Measurements from ENCODE around the gene CLDN12.

CLDN12 gene

DNA sequence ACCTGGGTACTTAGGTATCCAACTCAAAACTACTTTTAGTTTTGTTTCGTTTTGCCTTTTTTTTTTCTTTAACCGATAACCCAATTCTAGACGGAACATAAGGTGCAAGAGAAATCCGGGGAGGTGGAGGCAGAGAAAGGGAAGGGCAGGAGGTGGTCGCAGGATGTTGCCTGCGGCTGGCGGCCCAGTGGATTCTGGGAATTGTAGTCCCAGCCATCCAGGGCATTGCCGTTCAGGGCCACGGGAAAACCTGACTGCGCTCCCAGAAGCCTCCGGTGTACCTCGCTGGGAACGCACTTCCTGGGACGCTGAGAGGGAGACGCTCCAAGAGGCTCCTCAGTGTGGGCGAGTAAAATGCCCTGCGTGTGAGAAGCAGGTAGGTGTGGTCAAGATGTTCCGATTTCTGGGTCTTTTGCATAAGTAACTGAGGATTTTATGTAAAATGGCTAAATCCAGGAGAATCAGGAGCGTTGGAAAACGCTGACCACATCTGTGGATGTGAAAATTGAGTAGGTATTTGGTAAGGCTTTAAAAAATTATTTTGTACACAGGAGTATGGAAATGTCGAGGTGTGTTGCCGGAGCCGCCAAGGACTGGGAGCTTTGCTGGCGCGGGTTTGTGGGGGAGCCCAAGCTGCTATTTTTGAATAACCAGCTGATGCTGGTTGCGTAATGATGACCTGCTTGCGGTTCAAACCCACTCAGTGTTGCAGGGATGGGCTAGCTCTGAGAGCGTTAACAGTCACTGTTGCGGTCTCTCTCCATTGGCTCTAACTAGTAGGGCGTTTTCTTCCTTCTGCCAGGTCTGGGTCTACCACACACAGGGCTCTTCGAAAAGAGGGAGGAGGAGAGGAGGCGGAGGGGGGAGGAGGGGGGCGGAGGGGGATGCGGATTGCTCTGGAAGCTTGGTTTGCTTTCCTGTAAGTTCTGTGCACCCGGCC lies at the start of gene CLDN12:
CLDN12 (plus strand) TSS at position 288 of the 940 bp plus-strand sequence. CDS start 9,216 bp downstream, outside the sequence.
- DNase-seq, result peak; percentile 64

DNA sequence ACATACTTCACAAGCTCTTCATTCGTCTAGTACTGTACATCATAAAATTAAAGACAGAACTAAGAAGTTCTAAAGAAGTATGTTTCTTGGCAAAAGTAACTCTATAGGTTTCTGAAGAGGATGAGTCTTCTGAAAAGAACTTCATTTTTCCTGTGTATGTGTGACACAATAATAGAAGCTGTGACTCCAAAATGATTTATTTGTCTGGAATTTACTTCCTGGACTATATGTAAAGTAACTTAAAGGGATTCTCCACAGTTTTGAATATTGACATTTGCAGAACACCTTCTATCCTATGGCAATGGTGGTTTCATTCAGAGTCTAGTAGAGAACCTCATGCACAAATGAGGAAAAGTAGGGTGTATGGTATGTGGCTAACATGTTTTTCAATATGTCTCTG lies 19.8 kb upstream of the CLDN12 start:
- DNase-seq, result no peak

DNA sequence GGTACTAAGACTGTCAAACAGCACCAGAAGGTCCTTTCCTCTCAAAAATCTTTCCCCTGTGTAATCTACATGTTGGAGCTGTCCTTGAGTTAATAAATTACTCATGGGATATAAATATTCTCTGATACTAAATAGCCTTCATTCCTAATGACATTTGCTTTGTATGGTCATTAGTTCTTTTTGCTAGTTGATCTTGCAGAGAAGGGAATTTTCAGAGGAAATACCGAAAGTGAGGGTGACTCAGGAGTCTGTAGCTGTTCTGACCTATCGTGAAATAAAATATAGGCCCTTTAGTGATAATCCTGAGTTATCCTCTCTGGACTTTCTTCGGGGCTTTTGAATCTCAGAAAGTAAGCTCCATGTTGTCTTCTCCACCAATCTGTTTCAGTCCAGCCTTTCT lies 19.4 kb upstream of the CLDN12 start:
- no peak for DNase-seq

DNA sequence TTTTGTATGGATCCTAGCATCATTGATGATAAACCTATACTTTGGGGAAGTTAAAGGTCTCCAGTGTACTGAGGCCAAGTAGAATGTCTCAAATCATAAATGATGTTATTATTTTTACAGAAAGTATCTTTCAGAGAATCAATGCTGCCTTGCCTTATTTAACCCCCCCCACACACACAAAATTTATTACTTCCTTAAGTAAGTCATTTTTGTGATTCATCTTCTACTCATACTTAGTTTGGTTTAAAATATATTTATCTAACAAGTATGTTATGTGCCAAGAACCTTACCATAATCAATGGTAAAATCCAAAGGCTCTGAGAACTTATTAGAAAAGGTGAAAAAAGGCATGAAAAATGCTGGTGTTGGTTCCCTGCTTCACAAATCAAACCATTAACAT lies 18.8 kb upstream of the CLDN12 start:
- DNase-seq, result no peak

DNA sequence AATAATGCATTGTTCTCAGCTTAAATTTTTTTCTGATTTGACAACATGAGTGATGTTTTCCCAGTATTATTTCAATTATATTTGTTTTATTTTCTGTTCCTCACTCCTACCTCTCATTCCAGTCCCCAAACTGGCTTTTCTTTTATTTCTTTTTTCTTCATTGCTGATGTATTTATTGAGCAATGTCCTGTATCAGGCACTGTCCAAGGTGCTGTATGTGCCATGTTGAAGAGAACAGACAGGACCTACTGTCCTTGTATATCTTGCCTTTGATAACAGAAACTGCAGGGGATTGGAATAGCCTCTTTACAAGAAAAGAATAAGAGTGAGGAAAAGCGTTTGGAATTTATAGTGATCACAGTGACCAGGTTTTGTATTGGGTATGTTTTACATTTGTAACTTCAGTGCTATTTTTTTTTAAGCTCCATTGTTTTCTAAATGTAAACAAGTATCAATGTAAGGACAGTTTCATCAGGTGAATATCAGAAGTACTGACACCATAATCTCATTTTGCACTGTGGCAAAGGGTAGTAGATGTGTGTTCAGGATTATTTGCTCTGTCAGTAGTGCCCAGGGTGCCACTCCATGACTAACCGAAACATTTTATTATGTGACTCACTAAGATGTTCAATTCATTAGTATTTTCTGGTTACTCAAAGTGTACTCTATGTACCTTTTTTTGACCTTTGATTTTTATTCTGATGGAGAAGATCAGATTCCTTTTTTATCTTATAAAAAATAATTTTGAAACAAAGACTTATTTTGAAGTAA lies 15.6 kb upstream of the CLDN12 start:
- DNase-seq, result no peak

DNA sequence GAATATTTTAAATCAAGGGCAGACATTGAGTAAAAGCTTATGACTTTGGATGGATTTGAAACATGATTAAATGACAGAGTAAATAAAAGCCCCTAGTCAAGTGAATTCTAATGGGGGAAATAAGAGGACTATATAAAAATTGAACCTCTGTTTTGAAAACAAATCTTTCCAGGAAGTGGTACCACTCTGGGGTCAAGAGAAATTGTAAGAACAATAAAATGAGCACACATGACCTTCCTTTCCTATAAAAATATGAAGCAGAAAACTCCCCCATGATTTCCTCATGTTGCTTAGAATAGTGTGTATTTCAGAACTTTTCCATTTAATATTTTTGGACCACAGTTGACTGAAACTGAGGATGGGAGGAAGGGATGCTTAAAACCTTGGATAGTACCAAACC lies 12.3 kb upstream of the CLDN12 start:
- DNase-seq, result no peak

DNA sequence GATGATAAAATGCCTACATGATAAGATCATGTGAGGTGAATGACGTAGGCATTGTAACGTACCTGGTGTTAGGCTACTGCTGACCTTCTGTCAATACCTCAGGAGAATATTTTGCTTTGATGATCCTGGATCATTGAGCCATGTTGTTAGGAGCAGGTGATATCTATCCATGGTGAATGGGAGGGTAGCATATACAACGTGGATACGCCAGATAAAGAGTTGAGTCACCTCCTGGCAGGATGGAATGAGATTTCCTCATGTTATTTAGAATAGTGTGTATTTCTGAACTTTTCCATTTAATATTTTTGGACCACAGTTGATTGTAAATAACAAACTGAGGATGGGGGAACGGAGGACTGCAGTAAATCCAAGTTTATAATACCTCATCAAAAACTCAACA lies 11.8 kb upstream of the CLDN12 start:
- no peak for DNase-seq

DNA sequence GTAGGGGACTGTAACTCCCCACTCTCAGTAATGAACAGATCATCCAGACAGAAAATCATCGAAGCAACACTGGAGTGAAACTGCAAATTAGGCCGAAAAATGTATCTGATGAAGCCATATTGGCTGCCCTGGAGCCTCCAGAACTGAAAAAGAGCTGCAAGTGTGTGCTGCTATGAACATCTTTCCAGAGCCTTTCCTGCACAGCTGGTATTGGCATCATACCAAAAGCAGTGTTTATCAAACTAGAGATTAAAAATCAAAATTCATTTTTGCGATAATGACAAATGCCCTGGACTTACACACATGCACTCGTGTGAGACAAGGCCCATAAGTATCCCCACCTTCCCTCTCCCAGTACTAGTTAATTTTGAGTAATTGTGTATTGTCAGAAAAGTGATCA lies 6.8 kb upstream of the CLDN12 start:
- DNase-seq, result no peak

DNA sequence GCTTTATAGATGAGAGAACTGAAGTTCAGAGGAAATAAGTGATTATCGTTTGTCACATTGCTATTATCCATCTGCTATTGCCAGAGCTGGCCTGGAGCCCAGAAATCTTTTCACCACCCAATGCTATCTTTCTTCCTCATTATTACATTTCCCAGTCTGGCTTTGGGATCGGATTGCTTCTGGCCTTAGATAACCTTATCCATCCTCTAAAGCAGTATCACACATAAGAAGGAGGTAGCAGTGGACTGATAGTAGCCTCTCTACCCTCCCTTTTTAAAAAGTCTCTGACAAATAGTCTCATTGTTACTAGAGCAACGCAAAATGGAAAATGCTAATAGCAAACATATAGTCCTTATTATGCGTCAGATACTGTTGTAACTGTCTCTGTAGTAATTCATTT lies 1.3 kb upstream of the CLDN12 start:
- DNase-seq, result no peak

DNA sequence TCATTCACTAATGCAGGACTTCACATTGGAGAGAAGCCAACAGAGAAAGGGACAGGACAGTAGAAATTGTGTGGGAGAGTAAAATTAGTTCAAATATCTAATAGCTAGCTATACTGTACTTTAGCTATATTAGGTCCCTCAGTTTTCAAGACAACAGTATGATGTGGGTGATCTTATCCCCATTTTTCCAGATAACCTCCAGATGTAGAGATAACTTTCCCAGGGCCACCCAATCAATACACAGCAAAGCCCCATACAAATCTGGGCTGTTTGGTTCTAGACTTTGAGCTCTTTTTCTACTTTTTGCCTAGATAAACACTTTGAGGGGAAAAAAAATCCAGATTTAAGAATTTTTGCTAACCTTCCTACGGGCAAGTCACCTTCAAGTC lies 482 bp upstream of the CLDN12 start:
- DNase-seq, result no peak

DNA sequence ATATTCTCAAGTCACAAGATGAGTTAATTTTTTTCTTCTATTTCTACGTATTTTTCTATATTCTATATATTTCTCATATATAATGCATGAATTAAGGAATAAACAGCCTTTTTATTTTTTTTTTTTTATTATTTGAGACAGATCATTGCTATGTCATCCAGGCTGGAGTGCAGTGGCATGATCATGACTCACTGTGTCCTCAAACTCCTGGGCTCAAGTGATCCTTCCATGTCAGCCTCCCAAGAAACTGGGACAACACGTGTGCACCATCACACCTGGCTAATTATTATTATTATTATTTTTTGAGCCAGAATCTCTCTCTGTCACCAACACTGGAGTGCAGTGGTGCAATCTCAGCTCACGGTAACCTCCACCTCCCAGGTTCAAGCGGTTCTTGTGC lies 1.5 kb downstream of the CLDN12 start:
- no peak for DNase-seq

DNA sequence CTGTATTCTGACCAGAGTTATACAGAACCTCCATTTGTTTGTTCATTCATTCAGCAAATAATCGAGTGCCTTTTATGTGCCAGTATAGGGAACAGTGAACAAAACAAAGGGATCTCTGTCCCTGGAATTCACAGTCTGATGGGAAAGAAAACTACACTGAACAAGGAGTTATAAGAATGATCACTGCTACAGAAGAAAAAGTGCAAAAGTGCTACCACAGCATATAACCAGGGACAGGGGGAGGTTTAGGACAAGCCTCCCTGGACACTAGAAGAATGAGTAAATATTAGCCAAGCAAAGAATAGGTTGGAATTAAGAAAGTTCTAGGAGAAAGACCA lies 4.2 kb downstream of the CLDN12 start:
- DNase-seq, result no peak

DNA sequence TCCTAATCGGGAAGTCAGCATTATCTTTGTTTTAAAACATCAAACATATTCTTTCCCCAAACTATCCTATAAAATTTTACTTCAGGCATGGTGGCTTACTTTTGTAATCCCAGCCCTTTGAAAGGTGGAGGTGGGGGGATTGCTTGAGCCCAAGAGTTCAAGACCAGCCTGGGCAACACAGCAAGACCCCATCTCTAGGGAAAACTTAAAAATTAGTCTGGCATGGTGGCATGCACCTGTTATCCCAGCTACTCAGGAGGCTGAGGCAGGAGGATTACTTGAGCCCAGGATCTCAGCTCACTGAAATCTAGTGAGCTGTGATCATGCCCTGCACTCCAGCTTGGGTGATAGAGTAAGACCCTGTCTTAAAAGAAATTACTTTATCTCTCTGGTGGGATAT lies 4.9 kb downstream of the CLDN12 start:
- no peak for DNase-seq

DNA sequence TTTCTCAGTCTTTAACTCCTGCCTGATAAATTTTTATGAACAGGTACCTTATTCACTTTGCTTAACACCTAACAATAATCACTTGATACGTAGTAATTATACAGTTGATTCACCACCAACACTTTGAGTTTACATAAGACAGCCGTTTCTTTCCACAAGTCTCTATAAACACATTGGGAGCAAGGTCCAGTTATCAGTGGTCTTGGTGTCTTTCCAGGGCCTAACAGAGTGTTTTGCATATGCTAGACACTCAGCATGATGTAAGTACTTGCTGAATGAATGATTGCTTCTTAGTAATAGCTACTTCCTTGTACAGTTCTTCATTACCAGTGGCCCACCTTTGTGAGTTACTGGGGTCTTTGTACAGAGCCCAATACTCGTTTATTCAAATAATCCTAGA lies 6.4 kb downstream of the CLDN12 start:
- DNase-seq, result no peak

DNA sequence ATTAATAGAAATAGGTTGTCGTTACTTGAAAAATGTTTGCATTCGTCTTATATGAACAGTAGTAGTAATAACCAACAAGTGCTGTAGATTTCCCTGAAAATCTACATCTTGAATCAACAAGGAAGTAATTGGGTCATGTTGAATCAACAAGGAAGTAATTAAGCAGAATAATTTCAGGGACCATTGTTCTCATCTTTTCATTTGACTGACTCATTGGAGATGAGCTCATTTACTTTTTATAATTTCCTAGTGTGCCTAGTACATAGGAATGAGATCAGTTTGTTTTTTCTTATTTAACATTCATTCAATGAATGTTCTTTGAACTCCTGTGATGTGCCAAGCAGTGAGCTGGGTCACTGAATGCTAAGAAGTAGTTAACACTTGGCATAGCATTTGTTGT lies 8.2 kb downstream of the CLDN12 start:
- no peak for DNase-seq

DNA sequence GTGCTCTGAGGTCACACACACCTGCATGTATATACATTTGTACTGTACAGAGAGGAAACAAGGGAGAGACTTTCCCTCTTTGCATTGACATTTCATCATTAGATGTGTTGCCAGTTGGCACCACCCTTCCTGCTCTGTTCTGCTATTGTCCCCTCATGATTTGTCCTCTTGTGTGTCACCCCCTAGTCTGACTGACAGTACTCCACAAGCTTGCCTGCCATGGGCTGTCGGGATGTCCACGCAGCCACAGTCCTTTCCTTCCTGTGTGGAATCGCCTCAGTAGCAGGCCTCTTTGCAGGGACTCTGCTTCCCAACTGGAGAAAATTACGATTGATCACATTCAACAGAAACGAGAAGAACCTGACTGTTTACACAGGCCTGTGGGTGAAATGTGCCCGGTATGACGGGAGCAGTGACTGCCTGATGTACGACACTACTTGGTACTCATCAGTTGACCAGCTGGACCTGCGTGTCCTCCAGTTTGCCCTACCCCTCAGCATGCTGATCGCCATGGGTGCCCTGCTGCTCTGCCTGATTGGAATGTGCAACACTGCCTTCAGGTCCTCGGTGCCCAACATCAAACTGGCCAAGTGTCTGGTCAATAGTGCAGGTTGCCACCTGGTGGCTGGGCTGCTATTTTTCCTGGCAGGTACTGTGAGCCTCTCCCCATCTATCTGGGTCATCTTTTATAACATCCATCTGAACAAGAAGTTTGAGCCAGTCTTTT lies 9.4 kb downstream of the CLDN12 start:
- DNase-seq, result no peak

DNA sequence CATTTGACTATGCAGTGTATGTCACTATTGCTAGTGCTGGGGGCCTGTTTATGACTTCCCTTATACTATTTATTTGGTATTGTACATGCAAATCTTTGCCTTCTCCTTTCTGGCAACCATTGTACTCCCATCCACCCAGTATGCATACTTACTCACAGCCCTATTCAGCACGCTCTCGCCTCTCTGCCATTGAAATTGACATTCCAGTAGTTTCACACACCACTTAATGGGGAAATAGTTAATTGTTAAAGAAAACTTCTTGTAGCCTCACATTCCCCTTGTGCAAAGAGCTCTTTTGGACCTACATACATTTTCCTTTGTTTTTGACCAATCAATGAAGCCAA lies 9.9 kb downstream of the CLDN12 start:
- DNase-seq, result no peak

DNA sequence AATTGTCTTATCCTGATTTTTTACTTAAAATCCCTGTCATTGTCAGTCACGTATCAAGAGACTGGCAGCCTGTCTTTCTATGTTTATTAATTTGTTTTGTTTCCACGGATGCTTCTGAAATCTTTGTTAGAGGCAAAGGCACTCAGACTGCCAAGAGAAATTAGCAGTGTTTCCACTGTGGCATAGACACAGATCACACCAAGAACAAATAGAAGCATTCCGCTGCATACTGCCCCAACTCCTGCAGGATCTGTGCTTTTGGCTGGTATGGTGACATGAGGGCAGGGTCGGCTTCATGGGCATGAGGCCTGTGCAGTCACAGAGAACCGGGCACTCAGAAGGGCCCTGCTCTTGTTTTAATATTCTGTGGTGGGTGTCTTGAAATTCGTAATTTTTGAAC lies 18.4 kb downstream of the CLDN12 start:
- no peak for DNase-seq

DNA sequence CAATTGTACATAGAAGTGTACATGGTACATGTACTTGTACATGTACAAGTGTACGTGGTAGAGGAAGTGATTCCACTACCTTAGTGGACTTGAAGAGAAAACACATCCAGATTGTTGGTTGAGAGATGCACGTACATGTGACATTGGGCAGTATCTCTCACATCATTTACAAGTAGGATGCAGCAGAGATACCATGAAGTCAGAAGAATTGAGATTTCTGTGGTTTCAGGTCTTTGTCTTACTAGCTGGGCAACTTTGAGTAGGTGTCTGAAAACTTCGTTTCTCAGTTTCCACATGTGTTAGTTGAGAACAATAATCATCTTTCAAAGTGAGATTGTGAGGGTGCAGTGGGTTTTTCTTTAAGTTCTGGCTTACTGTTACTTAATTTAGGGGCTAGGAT lies 21.5 kb downstream of the CLDN12 start:
- no peak for DNase-seq

DNA sequence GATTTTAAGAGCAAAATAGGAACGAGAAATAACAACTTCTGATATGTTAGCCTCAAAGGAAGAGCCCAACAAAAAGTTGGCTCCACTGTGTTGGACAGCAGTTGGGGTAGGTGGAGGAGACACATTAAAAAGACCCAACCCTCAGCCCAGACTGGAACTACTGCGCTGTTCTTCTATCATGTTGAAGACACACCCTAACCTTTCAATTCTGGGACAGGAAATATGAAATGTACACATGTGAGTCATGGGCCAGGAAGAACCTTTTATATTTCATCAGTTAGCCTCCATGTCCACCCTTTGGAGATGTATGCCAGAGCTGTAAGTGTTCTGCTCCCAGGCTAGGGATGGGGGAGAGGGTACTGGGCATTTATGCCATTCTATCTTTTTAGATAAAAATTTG lies 22.1 kb downstream of the CLDN12 start:
- no peak for DNase-seq

DNA sequence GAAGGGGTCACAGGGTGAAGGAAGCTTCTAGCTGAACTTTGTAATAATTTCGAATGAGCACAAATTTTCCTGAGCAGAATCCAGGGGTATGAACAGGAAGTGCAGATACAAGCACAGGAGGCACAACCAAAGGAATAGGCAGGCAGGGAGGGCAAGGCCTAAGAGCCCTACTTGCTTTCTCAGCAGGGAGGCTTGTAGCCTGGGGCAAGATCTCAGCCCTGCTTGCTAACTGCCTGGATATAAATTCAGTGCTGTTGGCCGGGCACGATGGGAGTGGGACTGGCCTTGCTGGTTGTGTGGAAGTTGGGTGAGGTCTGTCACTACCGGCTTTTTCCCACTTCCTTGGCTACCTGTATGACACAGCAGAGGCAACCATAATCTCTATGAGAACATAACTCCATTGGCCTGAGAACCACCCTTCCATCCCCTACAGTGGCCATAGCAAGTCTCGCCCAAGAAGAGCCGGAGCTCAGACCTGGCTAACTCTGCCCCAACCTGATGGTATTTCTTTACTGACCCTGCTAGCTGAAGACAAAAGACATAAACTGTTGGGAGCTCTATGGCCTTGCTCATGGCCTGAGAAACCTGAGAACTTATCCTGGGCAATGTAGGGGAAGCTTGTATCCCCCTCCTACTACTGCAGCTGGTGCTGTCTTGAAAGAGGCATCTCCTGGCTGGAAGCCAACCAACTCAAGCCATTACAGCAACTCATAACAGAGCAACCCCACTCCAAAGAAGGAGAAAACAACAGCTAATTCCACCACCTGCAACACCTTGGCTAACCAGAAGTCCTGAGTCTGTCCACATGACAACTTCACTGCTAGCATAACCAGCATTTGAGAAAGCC lies 27.6 kb downstream of the CLDN12 start:
- no peak for DNase-seq

DNA sequence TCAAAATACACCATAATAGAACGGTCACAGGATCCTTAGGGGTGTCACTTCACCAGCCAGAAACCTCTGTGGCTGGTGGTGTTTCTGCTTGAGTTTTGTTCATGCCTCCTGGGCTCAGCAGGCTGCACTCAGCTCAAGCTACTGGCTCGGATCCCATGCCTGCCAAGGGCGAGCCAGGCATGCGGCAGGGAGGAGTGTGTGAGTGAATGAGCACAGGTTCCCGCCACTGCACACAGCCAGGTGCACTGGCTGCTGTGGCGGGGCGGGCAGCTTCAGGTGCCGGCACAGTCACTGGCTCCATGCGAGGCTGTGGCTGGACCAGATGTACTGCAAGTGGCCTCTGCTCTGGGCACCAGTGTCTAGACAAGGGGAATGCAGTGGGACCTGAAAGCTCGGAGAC lies 29.5 kb downstream of the CLDN12 start:
- no peak for DNase-seq

DNA sequence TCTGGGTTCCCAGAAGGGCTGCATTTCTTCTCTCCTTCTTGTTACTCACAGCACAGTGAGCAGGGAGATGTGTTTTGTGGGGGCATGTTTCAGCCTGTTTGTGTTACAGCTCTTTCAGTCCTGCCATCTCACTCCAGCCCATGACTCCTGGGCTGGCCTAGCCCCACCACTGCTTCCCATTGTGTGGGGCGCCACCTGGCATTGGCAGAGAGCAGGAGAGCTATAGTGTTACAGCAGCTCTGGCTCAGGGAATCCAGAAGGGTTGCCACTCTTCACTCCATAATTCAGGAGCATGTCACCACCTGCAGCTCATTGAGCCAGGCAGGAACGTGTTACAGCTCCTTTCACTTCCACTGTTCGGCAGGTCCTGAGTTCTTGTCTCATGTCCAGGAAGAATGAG lies 30.0 kb downstream of the CLDN12 start:
- no peak for DNase-seq
